DOHH2 (cell line): ENCODE measurements around the gene IL19.

Experiments used
- H3F3A ChIP-seq: fragments of 200-600 bp; sonication (generic), shearing (Covaris generic); 2 replicates; pipeline ENCODE4 v1.6.0; 2016; ENCODE audit warnings: antibody characterized with exemption, mild to moderate bottlenecking; ENCODE audit not compliant: control insufficient read depth, insufficient read depth
- H3K27ac ChIP-seq: fragments of 200-600 bp; sonication (generic); 2 replicates; pipeline ENCODE4 v1.5.1; 2014; ENCODE audit warnings: low read depth, mild to moderate bottlenecking, low read length, moderate library complexity
- H3K27me3 ChIP-seq: fragments of 200-600 bp; sonication (generic); 2 replicates; pipeline ENCODE4 v1.6.1; 2014; ENCODE audit warnings: mild to moderate bottlenecking, low read length, mixed read lengths; ENCODE audit not compliant: control insufficient read depth
- H3K36me3 ChIP-seq: fragments of 200-600 bp; sonication (generic); 2 replicates; pipeline ENCODE4 v1.6.1; 2014; ENCODE audit warnings: mild to moderate bottlenecking, low read length, moderate library complexity, mixed read lengths; ENCODE audit not compliant: control insufficient read depth
- H3K4me1 ChIP-seq: fragments of 200-600 bp; sonication (generic); 2 replicates; pipeline ENCODE4 v1.6.1; 2014; ENCODE audit warnings: mild to moderate bottlenecking, low read length, mixed read lengths; ENCODE audit not compliant: control insufficient read depth
- H3K4me2 ChIP-seq: fragments of 200-600 bp; sonication (generic); 2 replicates; pipeline ENCODE4 v1.6.0; 2014; ENCODE audit warnings: mild to moderate bottlenecking, low read length, moderate library complexity
- H3K4me3 ChIP-seq: fragments of 200-600 bp; sonication (generic); 2 replicates; pipeline ENCODE4 v1.5.1; 2014; ENCODE audit warnings: mild to moderate bottlenecking, low read length, mixed read lengths
- H3K79me2 ChIP-seq: fragments of 200-600 bp; sonication (generic); 2 replicates; pipeline ENCODE4 v1.6.1; 2014; ENCODE audit warnings: mild to moderate bottlenecking, low read length, mixed read lengths; ENCODE audit not compliant: control insufficient read depth
- H3K9me2 ChIP-seq: fragments of 200-600 bp; sonication (generic); replicated peaks from 2 replicates; pipeline ENCODE4 v1.6.1; 2014; ENCODE audit warnings: mild to moderate bottlenecking, low read length, mixed read lengths; ENCODE audit not compliant: control insufficient read depth
- H3K9me3 ChIP-seq: fragments of 200-600 bp; sonication (generic); 2 replicates; pipeline ENCODE4 v1.6.1; 2014; ENCODE audit warnings: antibody characterized with exemption, low read length, mixed read lengths; ENCODE audit not compliant: control insufficient read depth, insufficient read depth
- H4K20me1 ChIP-seq: fragments of 200-600 bp; sonication (generic); 2 replicates; pipeline ENCODE4 v1.6.0; 2014; ENCODE audit warnings: low read depth, mild to moderate bottlenecking, antibody characterized with exemption, low read length, moderate library complexity; ENCODE audit not compliant: control insufficient read depth, insufficient read depth
- EZH2phosphoT487 ChIP-seq: fragments of 200-600 bp; sonication (generic); IDR thresholded peaks from 2 replicates; pipeline ENCODE4 v1.6.1; 2017; ENCODE audit warnings: borderline replicate concordance, mild to moderate bottlenecking, antibody characterized with exemption, low read length, moderate library complexity, mixed read lengths
- TF ChIP-seq, protein P1 (sequence below): fragments of 200-600 bp; sonication (generic); IDR thresholded peaks from one replicate; pipeline ENCODE4 v1.5.1; 2014; ENCODE audit warnings: antibody characterized with exemption, mild to moderate bottlenecking, low read depth, low read length; ENCODE audit not compliant: poor library complexity, severe bottlenecking

The IL19 gene

DNA sequence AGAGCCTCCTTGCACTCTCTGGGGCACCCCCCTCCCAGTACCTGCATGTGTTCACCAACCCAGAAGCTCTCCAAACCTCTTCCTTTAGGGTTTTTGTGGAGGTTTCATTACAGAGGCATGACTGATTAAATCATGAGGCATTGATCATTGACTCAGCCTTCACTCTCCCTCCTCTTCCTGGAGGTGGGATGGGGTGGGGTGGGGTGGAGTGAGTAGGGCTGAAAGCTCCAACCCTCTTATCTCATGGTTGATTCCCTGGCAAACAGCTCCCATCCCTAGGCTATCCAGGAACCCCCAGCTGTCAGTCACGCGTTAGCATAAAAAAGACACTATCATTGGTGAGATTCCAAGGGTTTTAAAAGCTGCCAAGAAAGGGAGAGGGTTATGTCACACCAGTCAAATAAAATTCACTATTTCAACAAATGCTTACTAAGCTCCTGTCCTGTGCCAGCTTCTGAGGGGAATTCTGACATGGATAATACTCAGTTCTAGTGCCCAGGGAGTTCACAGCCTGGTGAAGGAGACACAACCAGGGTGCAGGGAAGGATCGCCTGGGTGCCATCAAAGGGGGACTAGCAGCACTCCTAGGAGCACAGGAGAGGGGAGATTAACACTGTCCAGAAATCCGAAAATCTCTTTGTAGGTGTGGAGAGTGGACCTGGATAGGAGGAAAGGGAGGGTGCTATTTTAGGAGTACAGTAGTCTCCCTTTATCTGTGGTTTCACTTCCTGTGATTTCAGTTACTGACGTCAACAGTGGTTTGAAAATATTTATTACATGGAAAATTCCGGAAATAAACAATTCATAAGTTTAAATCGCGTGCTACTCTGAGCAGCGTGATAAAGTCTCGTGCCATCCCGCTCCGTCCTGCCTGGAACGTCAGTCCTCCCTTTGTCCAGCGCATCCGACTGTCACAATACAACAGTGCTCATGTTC is 119.8 kb downstream of the IL19 start:
- Histone ChIP-seq H3K4me1 (peaks cover 10% of the 10 kb centered on the region), H4K20me1 (no peaks in the 10 kb centered on the region), H3K9me3 (no peaks in the 10 kb centered on the region), H3K9me2 (no peaks in the 10 kb centered on the region), H3K79me2 (no peaks in the 10 kb centered on the region), H3K27me3 (peaks cover 40% of the 10 kb centered on the region), H3K27ac (no peak overlapping the region), H3K4me2 (peak overlapping the region; percentile 37), H3K4me3 (no peak overlapping the region), H3F3A (no peaks in the 10 kb centered on the region), H3K36me3 (no peaks in the 10 kb centered on the region)
- TF ChIP-seq, protein P1, sequence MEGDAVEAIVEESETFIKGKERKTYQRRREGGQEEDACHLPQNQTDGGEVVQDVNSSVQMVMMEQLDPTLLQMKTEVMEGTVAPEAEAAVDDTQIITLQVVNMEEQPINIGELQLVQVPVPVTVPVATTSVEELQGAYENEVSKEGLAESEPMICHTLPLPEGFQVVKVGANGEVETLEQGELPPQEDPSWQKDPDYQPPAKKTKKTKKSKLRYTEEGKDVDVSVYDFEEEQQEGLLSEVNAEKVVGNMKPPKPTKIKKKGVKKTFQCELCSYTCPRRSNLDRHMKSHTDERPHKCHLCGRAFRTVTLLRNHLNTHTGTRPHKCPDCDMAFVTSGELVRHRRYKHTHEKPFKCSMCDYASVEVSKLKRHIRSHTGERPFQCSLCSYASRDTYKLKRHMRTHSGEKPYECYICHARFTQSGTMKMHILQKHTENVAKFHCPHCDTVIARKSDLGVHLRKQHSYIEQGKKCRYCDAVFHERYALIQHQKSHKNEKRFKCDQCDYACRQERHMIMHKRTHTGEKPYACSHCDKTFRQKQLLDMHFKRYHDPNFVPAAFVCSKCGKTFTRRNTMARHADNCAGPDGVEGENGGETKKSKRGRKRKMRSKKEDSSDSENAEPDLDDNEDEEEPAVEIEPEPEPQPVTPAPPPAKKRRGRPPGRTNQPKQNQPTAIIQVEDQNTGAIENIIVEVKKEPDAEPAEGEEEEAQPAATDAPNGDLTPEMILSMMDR = no peak
- no peak for TF ChIP-seq EZH2phosphoT487

DNA sequence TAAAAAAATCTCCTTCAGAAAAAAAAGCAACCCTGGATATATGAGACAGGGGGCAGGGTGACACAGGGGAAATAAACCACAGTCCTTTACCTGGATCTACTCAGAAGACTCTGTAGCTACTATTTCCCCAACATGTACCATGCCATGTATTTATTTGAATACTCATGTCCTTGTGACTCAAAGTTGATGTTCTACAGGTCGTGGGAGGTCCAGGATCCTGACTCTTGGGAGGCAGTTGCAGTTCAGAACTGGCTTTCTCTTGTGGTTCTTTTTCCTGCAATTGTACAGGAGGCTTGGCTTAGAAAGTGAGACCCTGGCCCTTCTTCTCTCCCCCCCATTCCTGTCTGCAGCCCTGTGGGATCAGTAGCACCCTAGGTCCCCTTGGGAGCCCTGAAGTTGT is 120.8 kb downstream of the IL19 start:
- Histone ChIP-seq H3K4me2 (no peak overlapping the region), H3K27ac (no peak overlapping the region), H3K9me2 (no peaks in the 10 kb centered on the region), H3K79me2 (no peaks in the 10 kb centered on the region), H3K9me3 (no peaks in the 10 kb centered on the region), H3K36me3 (no peaks in the 10 kb centered on the region), H4K20me1 (no peaks in the 10 kb centered on the region), H3K4me1 (peaks cover 10% of the 10 kb centered on the region), H3K4me3 (no peak overlapping the region), H3F3A (no peaks in the 10 kb centered on the region), H3K27me3 (peaks cover 46% of the 10 kb centered on the region)
- TF ChIP-seq, protein P1 = no peak
- no peak for TF ChIP-seq EZH2phosphoT487
